HG03108 (cell line): ENCODE results near the gene KIAA1755.

Experiments
- ATAC-seq: cut with Tn5 transposase; IDR thresholded peaks from one replicate; pipeline ENCODE4 v1.9.1; 2021; ENCODE audit warnings: moderate library complexity; ENCODE audit not compliant: unreplicated experiment

The KIAA1755 gene

GRCh38 chr20:38207621-38208020, 52.9 kb downstream of the KIAA1755 start:
- no peak for ATAC-seq

DNA sequence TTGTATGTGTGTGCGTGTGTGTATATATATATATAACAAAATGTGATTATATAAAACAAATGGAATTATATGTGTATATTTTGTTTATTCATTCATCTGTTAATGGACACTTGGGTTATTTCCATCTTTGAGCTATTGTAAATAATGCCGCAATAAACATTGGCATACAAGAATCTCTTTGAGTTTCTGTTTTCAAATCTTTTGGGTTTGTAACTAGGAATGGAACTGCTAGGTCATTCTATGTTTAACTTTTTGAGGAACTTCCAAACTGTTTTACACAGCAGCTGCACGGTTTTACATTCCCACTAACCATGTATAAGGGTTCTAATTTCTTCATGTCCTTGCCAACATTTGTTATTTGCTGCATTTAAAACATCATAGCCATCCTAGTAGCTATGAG, 55.5 kb downstream of the KIAA1755 start:
- no peak for ATAC-seq

GRCh38 chr20:38203981-38204357, 56.6 kb downstream of the KIAA1755 start:
- no peak for ATAC-seq

DNA sequence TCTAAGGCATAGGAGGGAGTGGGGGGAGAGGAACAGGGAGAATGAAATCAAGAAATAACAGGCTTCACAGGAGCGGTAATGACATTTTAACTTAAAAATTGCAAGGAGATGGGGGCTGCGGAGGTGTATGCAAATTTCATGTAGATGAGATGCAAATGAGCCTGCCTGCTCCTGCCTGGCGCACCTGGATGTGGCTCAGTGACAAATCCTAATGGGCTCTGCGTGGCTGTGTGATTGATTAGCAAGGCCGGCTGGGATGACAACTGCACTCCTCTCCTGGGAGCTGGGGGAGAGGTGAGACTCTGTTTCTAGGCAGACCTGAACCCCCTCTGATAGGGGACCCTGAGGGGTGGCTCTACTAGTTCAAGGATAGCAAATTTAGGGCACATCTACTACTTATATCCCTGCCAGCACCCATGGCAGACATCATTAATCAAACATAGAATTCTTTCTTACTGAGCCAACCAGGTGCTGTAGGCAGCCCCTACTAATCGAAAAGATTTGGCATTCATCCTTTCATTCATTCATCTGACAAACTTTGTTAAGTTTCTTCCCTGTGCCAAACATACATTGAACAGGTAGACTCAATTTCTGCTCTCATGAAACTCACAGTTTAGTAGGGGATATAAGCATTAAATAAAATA, 57.1 kb downstream of the KIAA1755 start:
- ATAC-seq: no peak

DNA sequence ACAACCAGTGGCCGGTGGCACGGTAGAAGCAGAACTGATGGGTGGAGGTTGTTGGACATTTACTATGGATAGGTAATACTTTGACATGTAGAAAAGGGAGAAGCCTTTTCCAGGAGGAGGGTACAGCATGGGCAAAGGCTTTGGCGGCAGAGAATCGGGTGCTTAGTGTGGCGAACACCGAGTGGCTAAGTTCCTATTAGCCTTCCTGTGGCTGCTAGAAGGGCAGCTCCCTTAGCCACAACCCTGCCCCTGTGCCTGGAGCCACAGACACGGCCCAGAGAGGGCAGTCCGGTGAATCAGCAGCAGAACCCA, 57.6 kb downstream of the KIAA1755 start:
- ATAC-seq: no peak

GRCh38 chr20:38202153-38202981, 58.2 kb downstream of the KIAA1755 start:
- no peak for ATAC-seq

GRCh38 chr20:38201356-38201755, 59.2 kb downstream of the KIAA1755 start:
- ATAC-seq: no peak

DNA sequence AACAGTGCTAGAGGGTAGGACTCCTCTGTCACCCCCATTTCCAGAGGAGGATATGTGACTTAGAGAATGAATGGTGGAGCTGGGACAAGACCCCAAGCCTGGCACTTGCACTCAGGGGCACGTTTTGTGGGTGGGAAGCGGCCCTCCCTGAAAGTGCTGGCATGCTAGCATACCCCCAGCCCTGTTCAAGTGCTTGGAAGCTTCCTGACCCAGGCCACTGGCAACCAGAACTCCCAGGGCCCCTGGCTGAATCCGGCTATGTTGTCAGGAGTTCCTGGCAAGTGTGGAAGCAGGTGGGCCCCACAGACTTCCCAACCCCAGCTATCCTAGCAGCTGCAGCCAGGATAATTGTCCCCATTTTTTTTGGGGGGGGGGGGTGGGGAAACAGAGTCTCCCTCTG, 59.9 kb downstream of the KIAA1755 start:
- no peak for ATAC-seq

DNA sequence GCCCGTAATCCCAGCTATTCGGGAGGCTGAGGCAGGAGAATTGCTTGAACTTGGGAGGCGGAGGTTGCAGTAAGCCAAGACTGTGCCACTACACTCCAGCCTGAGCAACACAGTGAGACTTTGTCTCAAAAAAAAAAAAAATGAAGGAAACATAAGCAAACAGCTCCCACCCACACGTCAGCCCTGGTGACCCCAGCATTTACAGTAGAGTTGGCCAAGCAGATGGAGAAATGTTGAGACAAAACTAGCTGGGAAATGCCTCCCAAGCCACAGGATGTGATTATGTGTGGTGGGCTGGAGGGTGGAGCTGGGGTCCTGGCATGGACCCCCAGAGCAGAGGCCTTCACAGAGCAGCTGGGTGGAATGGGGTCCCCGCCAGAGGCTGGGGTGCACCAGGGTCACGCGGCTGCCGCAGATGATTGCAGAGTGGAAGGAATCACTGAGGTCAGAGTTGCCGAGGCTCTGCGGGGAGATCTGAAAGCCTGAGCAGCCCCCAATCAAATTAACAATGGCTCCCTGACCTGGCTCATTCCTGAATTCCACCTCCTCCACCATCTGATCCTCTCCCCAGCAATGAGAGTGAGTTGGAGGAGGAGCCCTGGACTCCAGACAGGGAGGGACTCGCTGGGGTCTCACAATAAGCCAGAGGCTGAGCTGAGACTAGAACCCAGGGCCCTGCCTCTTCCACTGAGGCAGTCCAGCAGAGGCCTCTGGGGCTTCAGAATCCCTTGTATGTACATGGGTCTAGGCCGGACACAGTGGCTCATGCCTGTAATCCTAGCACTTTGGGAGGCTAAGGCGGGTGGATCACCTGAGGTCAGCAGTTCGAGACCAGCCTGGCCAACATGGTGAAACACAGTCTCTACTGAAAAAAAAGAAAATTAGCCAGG, 60.8 kb downstream of the KIAA1755 start:
- ATAC-seq: no peak

- ATAC-seq: no peak
Observed at GRCh38 chr20:38198238-38198861, 62.2 kb downstream of the KIAA1755 start.

- ATAC-seq: no peak
Observed at GRCh38 chr20:38197619-38198018, 62.9 kb downstream of the KIAA1755 start.

DNA sequence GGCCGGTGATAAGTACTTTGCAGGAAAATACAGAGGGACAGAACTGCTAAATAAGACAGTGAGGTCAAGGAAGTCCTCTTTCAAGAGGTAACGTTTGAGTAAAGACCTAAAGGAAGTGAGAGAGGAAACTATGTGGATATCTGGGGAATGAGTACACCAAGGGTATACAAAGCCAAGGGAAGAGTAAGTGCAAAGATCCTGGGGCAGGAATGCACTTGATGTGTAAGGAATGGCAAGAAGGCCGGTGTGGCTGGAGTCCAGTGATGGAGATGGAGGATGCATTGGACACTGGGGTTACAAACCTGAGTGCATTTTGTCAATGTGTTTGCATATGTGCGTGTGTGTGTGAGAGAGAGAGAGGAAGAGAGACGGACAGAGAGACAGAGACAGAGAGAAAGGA, 63.3 kb downstream of the KIAA1755 start:
- no peak for ATAC-seq

DNA sequence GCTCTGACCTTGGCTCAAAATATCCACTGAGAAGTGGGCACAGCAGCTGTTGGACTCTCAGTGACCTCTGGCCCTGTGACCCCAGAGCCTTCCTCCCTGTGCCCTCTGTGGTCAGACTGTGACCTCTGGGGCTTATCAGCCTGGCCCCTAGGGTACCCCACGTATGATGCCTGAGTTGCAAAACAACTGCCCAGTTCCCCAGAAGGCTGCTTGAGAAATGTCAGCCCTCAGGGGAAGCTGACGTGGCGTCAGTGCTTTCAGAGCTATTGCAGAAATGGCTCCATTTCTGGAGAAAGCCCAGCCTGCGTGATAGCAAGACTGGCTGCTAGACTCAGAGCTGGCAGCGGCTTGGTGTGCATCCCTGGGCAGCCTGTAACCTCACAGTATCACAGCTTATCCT, 63.9 kb downstream of the KIAA1755 start:
- no peak for ATAC-seq

- no peak for ATAC-seq
Observed at GRCh38 chr20:38196076-38196475, 64.5 kb downstream of the KIAA1755 start.

GRCh38 chr20:38195521-38195920, 65.0 kb downstream of the KIAA1755 start:
- ATAC-seq: no peak

GRCh38 chr20:38194971-38195504, 65.5 kb downstream of the KIAA1755 start:
- ATAC-seq: no peak

- ATAC-seq: no peak
Observed at GRCh38 chr20:38193586-38194105, 66.9 kb downstream of the KIAA1755 start.

- no peak for ATAC-seq
Observed at GRCh38 chr20:38192323-38192885, 68.1 kb downstream of the KIAA1755 start.

- ATAC-seq: no peak
Observed at GRCh38 chr20:38191654-38192053, 68.9 kb downstream of the KIAA1755 start.

DNA sequence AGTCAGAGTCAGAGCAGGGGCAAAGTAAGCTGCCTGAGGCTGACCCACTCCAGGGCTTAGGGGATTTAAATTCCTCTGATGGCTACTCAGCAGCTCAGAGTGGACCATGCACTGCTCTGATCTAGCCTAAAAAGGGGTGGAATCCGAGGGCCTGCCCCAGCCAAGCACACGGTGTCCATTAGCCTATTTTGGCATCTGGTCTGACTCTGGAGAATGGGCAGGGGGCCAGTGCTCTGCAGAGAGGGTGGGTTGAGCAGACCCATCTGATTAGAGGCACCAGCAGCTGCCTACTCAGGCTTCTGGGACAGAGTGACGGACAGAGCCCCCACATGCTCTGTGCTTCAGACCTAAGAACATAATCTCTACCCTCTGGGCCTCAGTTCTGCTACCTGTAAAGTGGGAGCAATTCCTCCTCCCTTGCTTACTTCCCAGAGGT, 69.6 kb downstream of the KIAA1755 start:
- ATAC-seq: no peak
